GM10266 (cell line): Measurements from ENCODE around the gene MRPS12.

Experiments
- DNase-seq: peaks from one replicate; pipeline ENCODE4 v3.0.0; 2012; ENCODE audit errors: extremely low spot score
- TF ChIP-seq, protein P1 (sequence below): IDR thresholded peaks from 2 replicates; pipeline ENCODE4 v1.5.1; 2012; ENCODE audit warnings: mild to moderate bottlenecking, low read depth; ENCODE audit not compliant: control insufficient read depth, insufficient read depth; ENCODE audit errors: missing control alignments

The MRPS12 gene

GRCh38 chr19:38901683-38902082, 29.1 kb upstream of the MRPS12 start:
- TF ChIP-seq, protein P1, sequence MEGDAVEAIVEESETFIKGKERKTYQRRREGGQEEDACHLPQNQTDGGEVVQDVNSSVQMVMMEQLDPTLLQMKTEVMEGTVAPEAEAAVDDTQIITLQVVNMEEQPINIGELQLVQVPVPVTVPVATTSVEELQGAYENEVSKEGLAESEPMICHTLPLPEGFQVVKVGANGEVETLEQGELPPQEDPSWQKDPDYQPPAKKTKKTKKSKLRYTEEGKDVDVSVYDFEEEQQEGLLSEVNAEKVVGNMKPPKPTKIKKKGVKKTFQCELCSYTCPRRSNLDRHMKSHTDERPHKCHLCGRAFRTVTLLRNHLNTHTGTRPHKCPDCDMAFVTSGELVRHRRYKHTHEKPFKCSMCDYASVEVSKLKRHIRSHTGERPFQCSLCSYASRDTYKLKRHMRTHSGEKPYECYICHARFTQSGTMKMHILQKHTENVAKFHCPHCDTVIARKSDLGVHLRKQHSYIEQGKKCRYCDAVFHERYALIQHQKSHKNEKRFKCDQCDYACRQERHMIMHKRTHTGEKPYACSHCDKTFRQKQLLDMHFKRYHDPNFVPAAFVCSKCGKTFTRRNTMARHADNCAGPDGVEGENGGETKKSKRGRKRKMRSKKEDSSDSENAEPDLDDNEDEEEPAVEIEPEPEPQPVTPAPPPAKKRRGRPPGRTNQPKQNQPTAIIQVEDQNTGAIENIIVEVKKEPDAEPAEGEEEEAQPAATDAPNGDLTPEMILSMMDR = no peak
- DNase-seq = no peak

GRCh38 chr19:38904581-38905539, 25.9 kb upstream of the MRPS12 start:
- no peak for DNase-seq
- TF ChIP-seq, protein P1 = no peak

GRCh38 chr19:38905620-38906019, 25.1 kb upstream of the MRPS12 start:
- no peak for DNase-seq

DNA sequence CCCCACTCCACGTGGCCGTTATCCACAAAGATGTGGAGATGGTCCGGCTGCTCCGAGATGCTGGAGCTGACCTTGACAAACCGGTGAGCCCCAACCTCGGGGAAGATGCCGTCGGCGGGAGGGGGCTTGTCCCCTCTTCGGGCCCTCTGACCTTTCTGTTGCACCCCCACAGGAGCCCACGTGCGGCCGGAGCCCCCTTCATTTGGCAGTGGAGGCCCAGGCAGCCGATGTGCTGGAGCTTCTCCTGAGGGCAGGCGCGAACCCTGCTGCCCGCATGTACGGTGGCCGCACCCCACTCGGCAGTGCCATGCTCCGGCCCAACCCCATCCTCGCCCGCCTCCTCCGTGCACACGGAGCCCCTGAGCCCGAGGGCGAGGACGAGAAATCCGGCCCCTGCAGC, 23.5 kb upstream of the MRPS12 start:
- TF ChIP-seq, protein P1 = no peak
- DNase-seq = no peak

More at GRCh38 chr19:38905620-38906019, 25.1 kb upstream of the MRPS12 start:
- TF ChIP-seq, protein P1 = no peak

GRCh38 chr19:38907670-38908069, 23.1 kb upstream of the MRPS12 start:
- TF ChIP-seq, protein P1 = no peak
- DNase-seq = no peak

DNA sequence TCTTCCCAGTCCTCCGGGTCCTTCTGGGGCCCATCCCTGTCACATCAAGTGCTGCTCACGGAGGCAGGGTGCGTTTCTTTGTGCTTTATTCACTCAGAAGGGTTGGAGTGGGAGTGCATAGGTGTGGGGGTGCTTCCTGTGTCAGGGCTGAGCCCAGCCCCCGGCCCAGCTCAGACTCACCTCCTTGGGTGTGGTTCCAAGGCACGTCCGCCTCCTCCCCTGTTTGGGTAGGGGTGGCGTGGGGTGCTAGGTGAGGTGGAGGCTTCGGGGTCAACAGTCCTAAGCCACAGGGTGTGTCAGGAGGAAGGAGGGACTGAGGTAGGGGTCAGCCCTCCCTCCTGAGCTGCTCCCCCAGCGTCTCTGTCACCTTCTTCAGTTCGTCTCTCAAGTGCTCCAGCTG, 21.8 kb upstream of the MRPS12 start:
- no peak for DNase-seq
- TF ChIP-seq, protein P1 = no peak

- TF ChIP-seq, protein P1 = no peak
- no peak for DNase-seq
Observed at GRCh38 chr19:38910488-38910887, 20.3 kb upstream of the MRPS12 start.
